ELR (cell line): Measurements from ENCODE around the gene RAPGEF1.

ENCODE experiments used
- DNase-seq: peaks from one replicate; pipeline ENCODE4 v3.0.0-alpha.2; 2015; ENCODE audit warnings: low read depth

The RAPGEF1 gene

GRCh38 chr9:131625508-131625787 lies 114.4 kb downstream of the RAPGEF1 start:
- no peak for DNase-seq

GRCh38 chr9:131624636-131625507 lies 115.0 kb downstream of the RAPGEF1 start:
- peak; percentile 45 for DNase-seq

GRCh38 chr9:131623655-131624330 lies 116.1 kb downstream of the RAPGEF1 start:
- no peak for DNase-seq

- DNase-seq, result no peak
Measured at GRCh38 chr9:131622523-131622922, 117.4 kb downstream of the RAPGEF1 start.

- DNase-seq, result no peak
Measured at GRCh38 chr9:131621551-131622358, 118.1 kb downstream of the RAPGEF1 start.

- DNase-seq, result no peak
Measured at GRCh38 chr9:131620764-131621520, 118.9 kb downstream of the RAPGEF1 start.

- DNase-seq, result no peak
Measured at GRCh38 chr9:131619680-131620079, 120.2 kb downstream of the RAPGEF1 start.

- no peak for DNase-seq
Measured at GRCh38 chr9:131618785-131619184, 121.1 kb downstream of the RAPGEF1 start.

- DNase-seq, result no peak
Measured at GRCh38 chr9:131618071-131618479, 121.8 kb downstream of the RAPGEF1 start.

- DNase-seq, result no peak
Measured at GRCh38 chr9:131617611-131618010, 122.3 kb downstream of the RAPGEF1 start.

GRCh38 chr9:131616983-131617604 lies 122.8 kb downstream of the RAPGEF1 start:
- no peak for DNase-seq

- DNase-seq, result no peak
Measured at GRCh38 chr9:131614340-131614915, 125.4 kb downstream of the RAPGEF1 start.

- DNase-seq, result no peak
Measured at GRCh38 chr9:131613921-131614320, 126.0 kb downstream of the RAPGEF1 start.

GRCh38 chr9:131612851-131613250 lies 127.0 kb downstream of the RAPGEF1 start:
- DNase-seq, result no peak

GRCh38 chr9:131611586-131612315 lies 128.1 kb downstream of the RAPGEF1 start:
- DNase-seq, result no peak

GRCh38 chr9:131610231-131610761 lies 129.6 kb downstream of the RAPGEF1 start:
- no peak for DNase-seq

GRCh38 chr9:131609099-131609830 lies 130.6 kb downstream of the RAPGEF1 start:
- peak; percentile 76 for DNase-seq

GRCh38 chr9:131608493-131609037 lies 131.3 kb downstream of the RAPGEF1 start:
- DNase-seq, result peak; percentile 91

- no peak for DNase-seq
Measured at GRCh38 chr9:131607591-131607990, 132.3 kb downstream of the RAPGEF1 start.
